HG03108 (cell line): ENCODE measurements around the gene GRAMD1B.

Experiments
- ATAC-seq: cut with Tn5 transposase; IDR thresholded peaks from one replicate; pipeline ENCODE4 v1.9.1; 2021; ENCODE audit warnings: moderate library complexity; ENCODE audit not compliant: unreplicated experiment

Gene GRAMD1B

GRCh38 chr11:123472236-123472935 is 42.3 kb downstream of the GRAMD1B start:
- ATAC-seq: no peak

GRCh38 chr11:123473941-123474677 is 44.0 kb downstream of the GRAMD1B start:
- ATAC-seq: no peak

- no peak for ATAC-seq
These were observed 44.9 kb downstream of the GRAMD1B start for GRCh38 chr11:123474994-123475393.

DNA sequence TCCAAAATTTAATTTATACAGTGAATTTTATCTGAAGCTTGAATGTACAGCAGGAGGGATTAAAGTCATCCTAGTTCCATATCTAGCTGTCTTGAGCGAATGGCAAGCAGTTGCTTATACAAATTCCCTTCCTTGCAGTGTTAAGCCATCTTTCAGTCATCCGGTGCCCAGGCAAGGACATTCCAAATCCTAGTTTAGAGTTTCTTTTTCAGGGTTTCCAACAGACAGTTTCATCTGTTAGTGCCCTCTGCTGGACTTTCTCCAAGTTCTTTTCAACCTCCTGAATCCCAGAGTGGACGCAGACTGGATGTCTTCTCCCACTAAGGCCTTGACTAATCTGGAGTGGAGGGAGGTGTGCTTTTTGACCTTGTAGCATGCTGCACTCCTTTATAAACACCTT is 45.4 kb downstream of the GRAMD1B start:
- ATAC-seq: no peak

DNA sequence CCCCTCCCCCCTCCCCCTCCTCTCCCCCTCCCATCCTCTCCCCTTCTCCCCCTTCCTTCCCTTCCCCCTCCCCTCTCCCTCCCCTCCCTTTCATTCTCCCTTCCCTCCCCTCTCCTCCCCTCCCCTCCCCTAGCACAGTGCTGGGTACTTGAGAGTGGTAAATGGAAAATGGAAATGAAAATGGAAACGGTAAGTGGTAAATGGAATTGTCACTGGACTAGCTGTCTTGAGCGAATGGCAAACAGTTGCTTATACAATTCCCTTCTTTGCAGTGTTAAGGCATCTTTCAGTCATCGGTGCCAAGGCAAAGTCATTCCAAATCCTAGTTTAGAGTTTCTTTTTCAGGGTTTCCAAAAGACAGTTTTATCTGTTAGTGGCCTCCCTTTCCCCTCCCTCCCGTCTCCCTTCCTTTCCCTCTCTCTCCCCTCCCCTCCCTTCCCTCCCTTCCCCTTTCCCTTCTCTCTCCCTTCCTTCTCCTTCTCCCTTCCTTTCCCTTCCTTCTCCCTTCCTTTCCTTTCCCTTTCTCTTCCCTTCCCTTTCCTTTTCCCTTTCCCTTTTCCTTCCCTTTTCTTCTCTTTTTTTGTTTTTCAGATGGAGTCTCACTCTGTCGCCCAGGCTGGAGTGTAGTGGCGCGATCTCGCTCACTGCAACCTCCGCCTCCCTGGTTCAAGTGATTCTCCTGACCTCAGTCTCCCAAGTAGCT is 47.3 kb downstream of the GRAMD1B start:
- ATAC-seq: no peak

GRCh38 chr11:123478352-123478987 is 48.4 kb downstream of the GRAMD1B start:
- ATAC-seq: no peak

DNA sequence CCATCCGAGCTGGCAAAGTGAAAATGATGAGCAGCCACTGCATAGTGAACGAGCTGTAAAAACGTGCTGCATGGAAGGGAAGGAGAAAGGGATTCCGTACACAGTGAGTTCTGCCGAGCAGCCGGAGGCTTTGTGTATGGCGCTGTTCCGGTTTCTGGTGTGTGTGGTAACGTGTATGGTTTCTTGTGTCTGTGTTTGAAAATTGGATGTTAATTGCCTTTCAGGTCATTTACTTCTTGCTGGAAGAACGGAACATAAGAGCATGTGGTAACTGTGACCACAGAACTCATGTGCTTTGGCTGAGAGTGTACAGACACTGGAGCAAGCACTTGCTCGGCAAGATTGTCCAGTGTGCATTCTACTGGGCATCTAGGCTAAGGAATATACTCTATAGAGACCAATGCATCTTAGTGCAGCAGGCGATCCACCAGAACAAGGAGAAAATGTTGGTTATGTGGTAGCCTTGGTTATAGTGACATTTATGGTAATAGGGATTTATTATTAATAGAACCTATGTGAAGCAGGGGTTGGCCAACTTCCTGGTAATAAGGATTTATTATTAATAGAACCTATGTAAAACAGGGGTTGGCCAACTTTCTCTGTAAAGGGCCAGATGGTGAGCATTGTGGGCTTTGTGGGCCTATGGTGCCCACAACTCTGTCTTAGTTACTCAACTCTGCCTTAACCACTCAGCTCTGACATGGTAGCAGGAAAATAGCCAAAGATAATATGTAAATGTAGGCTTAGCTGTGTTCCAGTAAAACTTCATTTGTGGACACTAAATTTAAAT is 49.2 kb downstream of the GRAMD1B start:
- ATAC-seq: peak; percentile 70

GRCh38 chr11:123480290-123480815 is 50.3 kb downstream of the GRAMD1B start:
- ATAC-seq: peak; percentile 40

- ATAC-seq: no peak
These were observed 50.8 kb downstream of the GRAMD1B start for GRCh38 chr11:123480882-123481281.

- ATAC-seq: no peak
These were observed 51.6 kb downstream of the GRAMD1B start for GRCh38 chr11:123481640-123482039.

- ATAC-seq: no peak
These were observed 52.1 kb downstream of the GRAMD1B start for GRCh38 chr11:123482218-123482617.

GRCh38 chr11:123483058-123483457 is 53.0 kb downstream of the GRAMD1B start:
- ATAC-seq: no peak

DNA sequence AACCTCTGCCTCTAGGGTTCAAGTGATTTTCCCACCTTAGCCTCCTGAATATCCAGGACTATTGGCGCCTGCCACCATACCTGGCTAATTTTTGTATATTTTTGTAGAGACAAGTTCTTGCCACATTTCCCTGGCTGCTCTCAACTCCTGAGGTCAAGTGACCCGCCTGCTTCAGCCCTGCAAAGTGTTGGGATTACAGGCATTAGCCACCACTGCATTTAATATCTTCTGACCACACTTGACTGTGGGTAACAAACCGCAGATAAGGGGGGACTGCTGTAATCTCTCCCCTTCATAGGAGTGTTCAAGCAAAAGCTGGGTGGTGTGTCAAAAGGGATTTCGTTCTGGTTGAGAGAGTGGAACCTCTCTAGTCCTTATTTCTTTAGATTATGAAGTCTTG is 53.4 kb downstream of the GRAMD1B start:
- ATAC-seq: no peak

GRCh38 chr11:123484448-123484847 is 54.4 kb downstream of the GRAMD1B start:
- ATAC-seq: no peak

- ATAC-seq: no peak
These were observed 57.2 kb downstream of the GRAMD1B start for GRCh38 chr11:123487157-123487744.

- ATAC-seq: no peak
These were observed 60.5 kb downstream of the GRAMD1B start for GRCh38 chr11:123490527-123490926.

DNA sequence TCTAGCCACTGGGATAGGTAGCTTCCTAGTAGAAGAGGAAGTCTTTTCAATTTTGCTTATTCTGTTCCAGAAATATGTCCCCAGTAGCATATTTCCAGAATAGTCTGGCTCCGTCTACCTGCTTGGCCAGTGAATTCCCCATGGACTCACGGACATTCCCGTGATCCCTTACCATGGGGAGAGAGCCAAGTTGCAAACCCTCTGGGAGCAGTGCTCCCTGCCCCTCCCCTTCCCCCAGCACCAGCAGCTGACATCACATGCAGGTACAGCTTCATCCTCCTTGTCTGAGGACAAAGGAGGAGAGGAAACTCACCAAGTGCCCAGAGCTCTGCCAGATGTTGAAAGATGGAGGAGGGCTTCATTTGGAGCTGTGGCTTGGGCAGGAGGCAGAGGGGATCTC is 61.2 kb downstream of the GRAMD1B start:
- ATAC-seq: no peak

GRCh38 chr11:123493349-123494063 is 63.4 kb downstream of the GRAMD1B start:
- ATAC-seq: no peak
